NB4 (cell line): ENCODE results near the gene SLC2A14.
A peak's percentile ranks its signal among the peaks of the same experiment; 100 is the strongest.
"Not testable (repeated sequence)": the region's sequence is repeated elsewhere in the genome, so short reads cannot be mapped to it uniquely, and the experiment has no call there.

Experiments used
- DNase-seq: peaks from one replicate; pipeline ENCODE4 v3.0.0; 2010; ENCODE audit warnings: low read depth
- H3K4me3 ChIP-seq: one replicate; pipeline ENCODE4 v1.5.1; 2011; ENCODE audit warnings: mild to moderate bottlenecking, low read depth, low read length, moderate library complexity
- MYC ChIP-seq: IDR thresholded peaks from 2 replicates; pipeline ENCODE4 v1.6.1; 2011; ENCODE audit warnings: low read depth, low read length
- POLR2A ChIP-seq: IDR thresholded peaks from 2 replicates; pipeline ENCODE4 v1.6.1; 2011; ENCODE audit warnings: mild to moderate bottlenecking; ENCODE audit not compliant: insufficient read length; ENCODE audit errors: extremely low read depth
- TF ChIP-seq, protein P1 (sequence below): IDR thresholded peaks from 2 replicates; pipeline ENCODE4 v1.6.1; 2011; ENCODE audit warnings: low read depth, low read length
- TF ChIP-seq, protein P2 (sequence below): IDR thresholded peaks from one replicate; pipeline ENCODE4 v1.5.1; 2012; ENCODE audit warnings: low read depth, low read length

SLC2A14 gene

DNA sequence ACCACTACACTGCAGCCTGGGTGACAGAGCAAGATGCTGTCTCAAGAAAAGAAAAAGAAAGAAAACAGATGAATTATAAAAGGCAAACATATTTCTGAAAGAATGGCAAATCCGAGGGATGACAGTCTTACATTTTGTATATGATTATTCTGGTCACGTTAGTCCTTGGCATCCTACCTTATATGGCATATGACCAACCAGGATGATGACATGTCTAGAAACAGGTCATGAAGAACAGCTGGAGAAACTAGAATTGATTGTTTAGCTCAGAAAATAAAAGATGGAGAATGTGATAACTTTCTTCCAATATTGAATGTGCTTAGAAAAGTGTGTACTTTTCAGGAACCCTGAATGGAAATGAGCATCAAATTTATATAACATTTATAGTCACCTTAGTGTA is 19.2 kb downstream of the SLC2A14 start:
- H3K4me3 ChIP-seq = no peak overlapping the region
- no peak for DNase-seq
- TF ChIP-seq MYC = no peak
- no peak for TF ChIP-seq POLR2A
- TF ChIP-seq, protein P1, sequence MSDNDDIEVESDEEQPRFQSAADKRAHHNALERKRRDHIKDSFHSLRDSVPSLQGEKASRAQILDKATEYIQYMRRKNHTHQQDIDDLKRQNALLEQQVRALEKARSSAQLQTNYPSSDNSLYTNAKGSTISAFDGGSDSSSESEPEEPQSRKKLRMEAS = no peak
- TF ChIP-seq, protein P2, sequence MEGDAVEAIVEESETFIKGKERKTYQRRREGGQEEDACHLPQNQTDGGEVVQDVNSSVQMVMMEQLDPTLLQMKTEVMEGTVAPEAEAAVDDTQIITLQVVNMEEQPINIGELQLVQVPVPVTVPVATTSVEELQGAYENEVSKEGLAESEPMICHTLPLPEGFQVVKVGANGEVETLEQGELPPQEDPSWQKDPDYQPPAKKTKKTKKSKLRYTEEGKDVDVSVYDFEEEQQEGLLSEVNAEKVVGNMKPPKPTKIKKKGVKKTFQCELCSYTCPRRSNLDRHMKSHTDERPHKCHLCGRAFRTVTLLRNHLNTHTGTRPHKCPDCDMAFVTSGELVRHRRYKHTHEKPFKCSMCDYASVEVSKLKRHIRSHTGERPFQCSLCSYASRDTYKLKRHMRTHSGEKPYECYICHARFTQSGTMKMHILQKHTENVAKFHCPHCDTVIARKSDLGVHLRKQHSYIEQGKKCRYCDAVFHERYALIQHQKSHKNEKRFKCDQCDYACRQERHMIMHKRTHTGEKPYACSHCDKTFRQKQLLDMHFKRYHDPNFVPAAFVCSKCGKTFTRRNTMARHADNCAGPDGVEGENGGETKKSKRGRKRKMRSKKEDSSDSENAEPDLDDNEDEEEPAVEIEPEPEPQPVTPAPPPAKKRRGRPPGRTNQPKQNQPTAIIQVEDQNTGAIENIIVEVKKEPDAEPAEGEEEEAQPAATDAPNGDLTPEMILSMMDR = no peak

DNA sequence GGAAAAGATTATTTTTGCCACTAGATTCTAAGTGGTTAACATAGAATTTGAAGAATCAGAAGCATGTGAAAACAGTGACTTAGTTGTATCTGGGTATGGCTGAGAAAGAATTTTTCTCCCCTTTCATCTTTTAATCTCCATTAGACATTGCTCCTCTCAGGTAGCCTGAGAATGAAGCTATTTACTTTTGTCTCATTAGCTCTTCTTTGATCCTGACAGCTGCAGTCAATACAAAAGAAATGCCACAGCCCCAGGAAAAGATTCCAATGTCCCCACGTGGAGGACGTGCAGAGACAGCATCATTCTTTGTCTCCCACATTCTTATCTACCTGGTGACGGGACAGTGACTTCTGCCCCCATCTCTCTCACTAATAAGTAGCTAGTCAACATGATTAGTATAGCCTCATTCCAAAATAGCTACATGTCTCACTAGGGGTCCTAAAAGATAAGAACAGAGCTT is 21.1 kb downstream of the SLC2A14 start:
- H3K4me3 ChIP-seq, DNase-seq: not testable (repeated sequence)

DNA sequence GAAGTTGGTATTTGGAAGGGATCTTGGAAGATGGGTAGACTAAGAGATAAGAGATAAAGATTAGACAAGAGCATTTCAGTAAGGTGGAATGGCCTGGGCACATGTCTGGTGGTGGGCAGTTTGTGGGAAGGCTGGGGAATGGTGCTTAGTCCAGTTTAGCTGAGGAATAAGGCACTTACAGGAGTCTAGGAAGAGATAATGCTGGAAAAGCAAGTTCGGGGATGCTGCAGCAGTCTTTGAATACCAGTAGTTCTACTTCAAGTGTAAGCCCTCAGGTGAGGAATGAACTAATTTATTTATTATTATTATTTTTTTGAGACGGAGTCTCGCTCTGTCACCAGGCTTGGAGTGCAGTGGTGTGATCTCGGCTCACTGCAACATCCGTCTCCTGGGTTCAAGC is 22.6 kb downstream of the SLC2A14 start:
- DNase-seq, H3K4me3 ChIP-seq: not testable (repeated sequence)

DNA sequence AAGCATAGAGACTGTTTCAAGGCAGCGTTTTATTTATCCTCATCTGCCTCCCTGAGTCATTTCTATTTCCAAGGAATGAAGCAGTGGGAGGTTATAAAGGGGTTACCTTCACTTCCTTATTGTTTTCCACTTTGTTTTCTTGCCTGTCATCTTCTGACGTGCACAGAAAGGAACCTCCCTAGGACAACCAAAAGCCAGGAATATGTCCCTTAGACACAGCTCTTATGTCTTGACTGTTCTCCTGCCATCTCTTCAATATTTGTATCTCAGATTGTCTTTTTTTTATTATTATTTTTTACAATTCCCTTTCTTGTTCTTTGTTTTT is 24.7 kb downstream of the SLC2A14 start:
- DNase-seq = not testable (repeated sequence)

DNA sequence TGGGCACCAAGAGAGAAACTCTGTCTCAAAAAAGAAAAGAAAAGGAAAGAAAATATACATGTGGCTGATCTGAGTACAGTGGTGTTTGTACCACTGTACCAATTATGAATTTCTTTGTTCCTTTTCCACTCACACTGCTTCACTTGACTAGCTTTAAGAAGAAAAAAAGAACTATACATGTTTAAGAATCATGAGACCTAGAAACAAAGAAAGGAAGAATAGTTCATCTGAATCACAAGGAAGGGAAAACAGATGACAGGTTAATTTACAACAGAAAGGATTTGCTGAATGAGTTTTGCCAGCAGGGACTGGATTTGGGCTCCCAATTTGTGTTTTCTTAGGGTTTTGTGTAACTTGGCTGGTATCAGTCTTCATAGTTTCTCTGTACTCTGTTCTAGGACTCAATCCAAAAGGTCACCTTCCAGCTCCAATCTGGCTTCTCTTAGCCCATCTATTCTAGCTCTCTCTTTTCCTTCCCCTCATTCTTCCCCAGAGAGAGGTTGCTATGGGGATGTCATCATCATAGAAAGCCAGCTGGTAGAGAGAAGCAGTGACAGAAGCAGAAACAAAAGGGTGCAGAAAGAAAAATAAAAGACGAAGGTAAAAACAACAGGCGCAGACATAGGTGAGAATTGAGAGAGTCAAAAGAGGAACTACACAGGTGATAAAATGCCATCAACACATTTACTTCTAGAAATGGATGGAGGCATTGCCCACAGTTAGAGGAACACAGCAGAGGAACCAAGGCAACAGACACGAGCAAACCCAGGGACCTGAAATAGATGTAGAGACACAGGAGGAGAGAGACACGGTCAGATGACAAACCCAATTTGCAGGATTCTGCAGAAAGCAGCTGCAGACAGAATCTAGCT is 25.3 kb downstream of the SLC2A14 start:
- not testable (repeated sequence) for DNase-seq

More for the DNA sequence above, 24.7 kb downstream of the SLC2A14 start:
- not testable (repeated sequence) for H3K4me3 ChIP-seq

DNA sequence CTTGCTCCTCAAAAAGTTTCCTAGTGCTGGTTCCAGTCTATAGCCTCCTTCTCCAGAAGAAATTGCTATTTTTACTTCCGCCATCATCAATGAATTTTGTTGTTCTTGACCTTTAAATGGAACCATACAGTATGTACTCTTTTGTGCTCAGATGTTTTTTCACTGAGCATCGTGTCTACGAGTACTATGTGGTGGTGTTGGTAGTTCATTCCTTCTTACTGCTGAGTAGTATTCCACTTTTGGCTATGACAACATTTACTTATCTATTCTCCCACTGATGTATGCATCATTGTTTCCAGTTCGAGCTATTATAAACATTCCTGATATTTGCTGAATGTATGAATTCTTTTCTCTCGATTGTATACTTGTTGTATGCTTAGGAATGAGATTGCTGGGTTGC is 28.6 kb downstream of the SLC2A14 start:
- H3K4me3 ChIP-seq = no peak overlapping the region
- no peak for TF ChIP-seq POLR2A
- TF ChIP-seq, protein P2 = no peak
- no peak for TF ChIP-seq MYC
- TF ChIP-seq, protein P1 = no peak
- DNase-seq = no peak

More for the DNA sequence above, 25.3 kb downstream of the SLC2A14 start:
- H3K4me3 ChIP-seq = not testable (repeated sequence)

DNA sequence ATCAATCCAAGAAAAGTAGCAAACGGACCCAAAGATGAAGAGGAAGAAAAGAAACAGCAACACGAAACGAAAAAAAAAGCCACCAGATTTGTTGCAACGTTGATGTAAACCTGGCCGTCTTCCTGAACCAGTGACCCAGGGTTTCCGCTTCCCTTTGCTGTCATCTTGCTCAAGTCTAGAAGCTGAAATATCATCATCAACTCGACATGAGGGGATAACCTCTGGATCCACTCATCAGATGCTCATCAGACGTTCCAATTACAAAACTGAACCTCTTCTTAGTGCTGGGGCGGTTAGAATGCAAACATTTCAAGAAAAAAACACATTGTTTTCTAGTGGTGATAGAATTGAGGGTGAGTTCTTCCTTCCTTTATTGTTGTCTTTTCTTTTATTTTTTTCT is 29.1 kb downstream of the SLC2A14 start:
- H3K4me3 ChIP-seq = not testable (repeated sequence)
- DNase-seq = peak; percentile 16

DNA sequence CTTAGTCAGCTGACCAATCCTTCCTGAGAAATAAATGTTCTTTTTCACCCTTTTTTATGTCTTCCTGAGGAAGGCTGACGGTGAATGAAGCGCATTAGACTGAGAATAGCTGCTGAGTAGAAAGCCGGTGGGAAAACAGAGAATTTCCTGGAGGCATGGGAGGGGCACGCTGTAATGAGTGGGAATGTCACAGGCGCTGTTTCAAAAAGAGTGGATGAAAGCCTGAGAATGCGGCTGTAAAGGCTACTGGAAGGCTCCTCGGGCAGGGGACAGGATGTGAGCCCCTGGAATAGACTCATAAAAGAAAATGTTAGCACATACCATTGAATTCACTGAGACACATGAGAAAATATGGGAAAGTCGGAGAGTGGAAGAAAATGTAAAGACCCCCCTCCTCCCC is 29.6 kb downstream of the SLC2A14 start:
- not testable (repeated sequence) for DNase-seq, H3K4me3 ChIP-seq

DNA sequence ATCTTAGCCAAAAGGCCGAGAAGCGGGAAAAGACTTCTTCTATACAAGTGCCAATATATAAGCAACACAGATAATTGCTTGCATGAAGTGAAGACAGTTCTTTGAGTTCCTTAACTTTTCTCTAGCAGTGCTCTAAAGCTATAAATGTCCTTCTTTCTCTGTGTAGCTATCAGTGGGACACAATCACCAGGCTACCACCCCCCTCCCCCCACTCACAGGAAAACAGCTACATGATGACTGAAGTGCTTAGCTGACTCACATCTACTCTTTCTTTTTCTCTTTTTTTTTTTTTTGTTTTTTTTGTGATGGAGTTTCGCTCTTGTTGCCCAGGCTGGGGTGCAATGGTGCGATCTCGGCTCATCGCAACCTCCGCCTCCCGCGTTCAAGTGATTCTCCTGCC is 30.3 kb downstream of the SLC2A14 start:
- DNase-seq, H3K4me3 ChIP-seq: not testable (repeated sequence)

DNA sequence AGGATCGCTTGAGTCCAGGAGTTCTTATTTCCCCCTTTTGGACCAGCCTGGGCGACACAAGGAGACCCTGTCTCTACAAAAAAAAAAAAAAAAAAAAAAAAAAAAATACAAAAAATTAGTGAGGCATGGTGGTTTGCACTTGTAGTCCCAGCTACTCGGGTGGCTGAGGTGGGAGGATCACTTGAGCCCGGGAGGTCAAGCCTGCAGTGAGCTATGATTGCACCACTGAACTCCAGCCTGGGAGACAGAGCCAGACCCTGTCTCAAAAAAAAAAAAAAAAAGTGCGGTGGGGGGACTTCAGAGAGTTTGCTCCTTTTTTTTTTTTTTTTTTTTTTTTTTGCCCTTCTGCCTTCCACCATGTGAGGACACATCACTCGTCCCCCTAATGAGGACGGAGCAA is 32.9 kb downstream of the SLC2A14 start:
- H3K4me3 ChIP-seq, DNase-seq: not testable (repeated sequence)

DNA sequence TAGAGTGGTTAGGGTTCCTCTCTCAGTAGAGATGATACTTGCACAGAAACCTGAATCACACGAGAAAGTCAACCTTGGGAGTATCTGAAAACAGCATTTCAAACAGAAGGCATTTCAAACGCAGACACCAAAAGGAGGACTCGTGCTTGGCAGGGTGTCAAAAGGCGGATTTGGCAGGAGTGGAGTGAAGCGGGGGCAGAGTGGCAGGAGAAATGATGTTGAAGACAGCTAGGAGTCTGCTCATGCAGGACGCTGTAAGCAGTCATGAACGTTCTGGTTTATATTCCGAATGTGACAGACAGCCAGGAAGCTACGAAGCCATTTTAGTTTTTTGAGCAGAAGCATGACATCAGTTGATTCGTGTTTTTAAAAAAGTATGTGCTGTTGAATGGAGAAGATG is 33.5 kb downstream of the SLC2A14 start:
- not testable (repeated sequence) for DNase-seq, H3K4me3 ChIP-seq
